Omental fat pad (tissue), 4 donors: ENCODE data around the gene ELF1. TPM values are rescaled to one million over a fixed set of nuclear protein-coding genes. Genes with fewer than 3 reads are reported as not detected.

ENCODE experiments used
- ATAC-seq: fragments of 150-250 bp; one replicate; pipeline ENCODE4 v1.9.1; 2016; ENCODE audit warnings: mild to moderate bottlenecking, moderate library complexity; ENCODE audit not compliant: low FRiP score
- DNase-seq: peaks from one replicate; pipeline ENCODE4 v3.0.0-alpha.2; 2019; ENCODE audit warnings: low spot score
- total RNA-seq, 4 donors: library from RNA; depleted of rRNA; stranded (reverse); fragments of >200 nt; gene quantifications; one replicate each; pipeline ENCODE4 v1.1.0, GENCODE V29; 2016
- TF ChIP-seq, protein P1 (sequence below), 3 donors: fragments of 450-650 bp; IDR thresholded peaks; one replicate each; pipeline ENCODE4 v1.5.1; 2016 to 2017; ENCODE audit warnings: antibody characterized with exemption in 3 of 3, mild to moderate bottlenecking in 3 of 3, moderate library complexity in 2 of 3

Gene ELF1
- total RNA-seq, 4 donors from 2014 or later, result 87.4 to 107 (median 89.9) TPM

DNA sequence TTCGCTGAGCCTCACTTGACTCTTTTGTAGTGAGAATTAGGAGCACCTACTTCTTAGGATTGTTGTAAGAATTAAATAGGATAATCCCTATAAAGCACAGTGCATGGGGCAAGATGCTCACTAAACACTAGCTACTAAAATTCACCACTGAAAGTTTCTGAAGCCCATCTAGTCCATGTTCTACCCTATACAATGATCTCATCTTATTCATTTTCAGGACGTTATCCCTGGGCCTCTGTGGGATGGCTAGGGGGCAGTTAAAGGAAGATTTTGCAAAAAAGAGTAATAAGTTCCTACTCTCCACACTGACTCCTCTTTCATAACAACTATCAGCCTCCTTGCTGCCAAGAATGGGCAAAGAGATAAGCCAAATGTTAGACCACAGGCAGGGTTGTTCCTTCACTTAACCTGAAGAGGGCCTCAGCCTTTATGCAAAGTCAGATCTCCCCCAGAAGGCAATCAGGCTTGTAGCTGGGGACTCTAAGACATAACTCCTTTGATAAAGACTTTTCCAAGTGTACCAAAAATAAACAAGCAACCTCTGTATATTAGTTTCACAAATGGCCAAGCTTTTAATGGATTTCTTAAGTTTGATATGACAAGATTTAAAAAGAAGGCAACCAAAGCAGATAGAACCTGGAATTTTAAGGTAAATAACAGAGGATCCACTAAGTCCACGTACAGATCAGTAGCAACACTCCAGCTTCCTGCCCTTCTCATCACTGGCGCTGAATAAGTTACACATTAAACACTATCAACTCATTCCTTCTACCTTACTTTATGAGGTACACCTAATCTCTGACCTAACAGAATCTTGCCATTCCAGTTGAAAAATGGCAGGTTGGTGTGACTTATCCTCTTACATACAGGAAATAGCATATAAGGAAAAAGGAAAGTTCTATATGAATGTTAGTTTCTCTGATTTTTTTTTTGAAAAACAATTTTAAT is 44.4 kb downstream of the ELF1 start:
- DNase-seq (no peak), ATAC-seq (peak; percentile 55)
- TF ChIP-seq, protein P1, sequence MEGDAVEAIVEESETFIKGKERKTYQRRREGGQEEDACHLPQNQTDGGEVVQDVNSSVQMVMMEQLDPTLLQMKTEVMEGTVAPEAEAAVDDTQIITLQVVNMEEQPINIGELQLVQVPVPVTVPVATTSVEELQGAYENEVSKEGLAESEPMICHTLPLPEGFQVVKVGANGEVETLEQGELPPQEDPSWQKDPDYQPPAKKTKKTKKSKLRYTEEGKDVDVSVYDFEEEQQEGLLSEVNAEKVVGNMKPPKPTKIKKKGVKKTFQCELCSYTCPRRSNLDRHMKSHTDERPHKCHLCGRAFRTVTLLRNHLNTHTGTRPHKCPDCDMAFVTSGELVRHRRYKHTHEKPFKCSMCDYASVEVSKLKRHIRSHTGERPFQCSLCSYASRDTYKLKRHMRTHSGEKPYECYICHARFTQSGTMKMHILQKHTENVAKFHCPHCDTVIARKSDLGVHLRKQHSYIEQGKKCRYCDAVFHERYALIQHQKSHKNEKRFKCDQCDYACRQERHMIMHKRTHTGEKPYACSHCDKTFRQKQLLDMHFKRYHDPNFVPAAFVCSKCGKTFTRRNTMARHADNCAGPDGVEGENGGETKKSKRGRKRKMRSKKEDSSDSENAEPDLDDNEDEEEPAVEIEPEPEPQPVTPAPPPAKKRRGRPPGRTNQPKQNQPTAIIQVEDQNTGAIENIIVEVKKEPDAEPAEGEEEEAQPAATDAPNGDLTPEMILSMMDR (IDR thresholded peaks at IDR 0.05), result no peak

DNA sequence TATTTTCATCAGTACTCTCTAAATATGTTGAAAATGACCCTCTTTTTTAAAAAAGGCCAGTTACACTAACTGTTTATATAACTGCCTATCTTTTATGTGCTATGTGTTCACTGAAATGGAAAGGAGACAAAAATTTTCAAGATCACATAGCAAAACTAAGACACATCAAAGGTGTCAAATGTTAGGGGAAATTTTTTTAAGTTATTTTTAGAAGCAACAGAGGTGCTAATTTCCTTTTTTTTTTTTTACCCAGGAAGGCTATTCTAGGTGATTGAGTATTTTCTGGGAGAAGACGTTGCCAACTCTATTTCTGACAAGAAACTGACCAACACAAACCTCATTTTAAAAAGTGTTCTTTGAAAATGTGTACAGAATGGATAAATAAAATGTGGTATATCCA is 45.7 kb downstream of the ELF1 start:
- TF ChIP-seq, protein P1 (IDR thresholded peaks at IDR 0.05), result no peak
- ATAC-seq (no peak), DNase-seq (no peak)

DNA sequence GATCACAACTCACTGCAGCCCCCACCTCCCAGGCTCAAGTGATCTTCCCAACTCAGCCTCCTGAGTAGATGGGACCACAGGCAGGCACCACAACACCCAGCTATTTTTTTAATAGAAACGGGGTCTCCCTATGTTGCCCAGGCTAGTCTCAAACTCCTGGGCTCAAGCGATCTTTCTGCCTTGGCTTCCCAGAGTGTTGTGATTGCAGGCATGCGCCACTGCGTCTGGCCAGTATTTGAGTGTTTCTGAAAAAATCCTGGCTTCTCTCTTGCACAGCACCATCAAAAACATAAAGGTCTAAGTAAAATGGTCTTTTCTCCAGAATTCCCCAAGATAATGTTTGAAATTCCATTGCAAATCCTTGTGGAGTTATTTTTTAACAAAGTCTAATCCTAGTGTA is 47.8 kb downstream of the ELF1 start:
- DNase-seq (no peak), ATAC-seq (no peak)
- TF ChIP-seq, protein P1 (IDR thresholded peaks at IDR 0.05), result no peak

DNA sequence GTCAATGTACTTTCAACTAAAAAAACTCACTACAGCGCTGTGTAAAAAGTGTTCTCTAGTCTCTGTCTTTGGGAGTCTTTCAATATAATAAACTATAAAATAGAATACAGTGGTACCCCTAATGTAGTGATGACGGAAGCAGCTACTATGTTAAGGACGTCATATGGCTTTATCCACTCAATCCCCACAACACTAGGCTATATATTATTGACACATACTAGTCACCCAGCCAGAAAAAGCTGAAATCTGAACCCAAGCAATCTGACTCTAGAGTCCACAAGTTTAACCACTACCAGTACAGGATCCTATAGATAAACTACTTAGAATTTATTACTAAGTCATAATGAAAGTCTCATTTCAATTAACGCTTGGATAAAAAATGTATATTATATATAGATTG is 48.3 kb downstream of the ELF1 start:
- TF ChIP-seq, protein P1 (IDR thresholded peaks at IDR 0.05), result no peak
- no peak for DNase-seq
- no peak for ATAC-seq

DNA sequence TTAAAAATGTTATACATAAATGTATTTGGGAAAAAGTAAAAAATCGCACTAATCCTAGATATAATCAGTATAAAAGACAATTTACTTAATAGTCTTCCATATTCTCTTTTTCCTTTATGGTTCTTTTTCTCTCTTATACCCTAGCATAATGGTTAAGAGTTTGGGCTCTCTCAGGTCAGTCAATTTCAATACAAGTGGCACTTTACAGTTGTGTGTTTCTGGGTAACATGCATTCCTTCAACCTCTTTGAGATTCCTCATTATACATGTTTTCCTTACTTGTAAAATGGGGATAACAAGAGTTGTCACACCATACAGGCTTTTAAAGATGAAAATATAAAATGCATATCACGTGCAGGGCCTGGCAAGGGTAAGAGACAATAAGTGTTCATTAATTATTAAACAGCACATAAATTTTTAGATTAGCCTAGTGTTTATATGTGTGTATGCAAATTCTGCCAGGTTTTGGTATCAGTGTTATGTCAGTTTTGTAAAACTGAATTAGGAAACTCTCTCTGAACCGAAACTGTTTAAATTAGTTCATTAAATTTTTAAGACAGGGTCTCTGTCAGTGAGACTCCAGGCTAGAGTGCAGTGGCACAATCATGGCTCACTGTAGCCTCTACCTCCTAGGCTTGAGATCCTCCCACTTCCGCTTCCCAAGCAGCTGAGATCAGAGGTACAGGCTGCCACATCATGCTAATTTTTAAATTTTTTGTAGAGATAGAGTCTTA is 49.8 kb downstream of the ELF1 start:
- TF ChIP-seq, protein P1 (IDR thresholded peaks at IDR 0.05), result no peak
- DNase-seq, result no peak
- no peak for ATAC-seq

DNA sequence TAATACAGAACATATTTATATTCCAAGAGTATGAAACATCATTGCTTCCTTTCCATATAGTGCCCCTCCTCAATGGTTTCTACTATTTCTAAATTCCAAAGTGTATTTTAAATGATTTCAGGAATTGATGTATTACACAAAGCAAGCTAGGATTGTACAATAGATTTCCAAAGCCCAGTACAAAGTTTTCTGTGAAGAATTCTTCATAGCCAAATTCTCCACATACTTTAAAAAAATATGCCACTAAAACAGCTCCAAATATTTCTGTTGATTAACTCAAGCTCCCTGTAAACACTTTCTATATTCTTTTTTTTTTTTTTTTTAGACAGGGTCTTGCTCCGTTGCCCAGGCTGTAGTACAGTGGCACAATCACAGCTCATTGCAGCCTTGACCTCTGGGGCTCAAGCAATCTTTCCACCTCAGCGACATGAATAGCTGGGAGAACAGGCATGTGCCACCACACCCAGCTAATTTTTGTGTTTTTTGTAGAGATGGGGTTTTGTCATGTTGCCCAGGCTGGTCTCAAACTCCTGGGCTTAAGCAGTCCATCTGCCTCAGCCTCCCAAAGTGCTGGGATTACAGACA is 50.6 kb downstream of the ELF1 start:
- DNase-seq, result no peak
- ATAC-seq, result no peak
- TF ChIP-seq, protein P1 (IDR thresholded peaks at IDR 0.05), result no peak
